IPS DF 4.7 (cell line): ENCODE data around the gene ZNF222.

Experiments
- DNase-seq: peaks from one replicate; pipeline ENCODE4 v3.0.0-alpha.2; 2013; ENCODE audit warnings: low spot score; ENCODE audit errors: extremely low read depth

ZNF222 gene

DNA sequence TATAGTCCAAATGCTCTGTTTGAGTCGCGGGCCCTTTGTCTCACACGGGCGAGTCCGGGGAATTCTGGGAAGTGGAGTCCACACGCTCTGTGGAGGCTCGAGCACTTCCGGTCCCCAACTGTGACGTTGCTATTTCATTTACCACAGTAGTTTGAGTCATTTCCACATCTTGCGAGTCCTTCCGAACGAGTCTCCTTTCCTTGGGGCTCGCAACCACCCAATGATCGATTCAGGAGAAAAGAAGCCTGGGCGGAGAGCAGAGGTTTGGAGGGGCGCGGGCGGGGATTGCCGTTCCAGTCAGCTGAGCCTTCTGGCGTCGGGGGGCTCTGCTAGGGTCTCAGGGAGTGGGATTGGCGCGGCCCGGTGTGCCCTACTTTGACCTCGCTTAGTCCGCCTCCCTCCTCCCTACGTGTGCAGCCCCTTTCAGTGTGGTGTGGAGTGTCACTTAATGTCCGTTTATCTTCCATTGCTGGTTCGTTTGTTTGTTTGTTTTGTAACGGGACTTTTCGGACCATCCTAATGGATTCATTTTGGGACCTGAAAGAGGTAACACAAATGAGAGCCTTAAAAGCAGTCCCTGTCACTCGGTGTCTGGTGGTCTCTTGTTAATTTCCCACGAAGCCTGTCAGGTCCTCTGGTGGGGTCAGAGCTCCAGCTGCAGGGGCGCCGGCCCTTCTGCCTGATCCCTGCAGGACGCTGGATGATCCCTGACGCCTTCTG lies at the start of gene ZNF222:
TSS of gene ZNF222 (plus strand) at position 163 of the 720 bp plus-strand sequence. CDS start at position 221, 58 bp downstream.
- DNase-seq, result peak; percentile 44

DNA sequence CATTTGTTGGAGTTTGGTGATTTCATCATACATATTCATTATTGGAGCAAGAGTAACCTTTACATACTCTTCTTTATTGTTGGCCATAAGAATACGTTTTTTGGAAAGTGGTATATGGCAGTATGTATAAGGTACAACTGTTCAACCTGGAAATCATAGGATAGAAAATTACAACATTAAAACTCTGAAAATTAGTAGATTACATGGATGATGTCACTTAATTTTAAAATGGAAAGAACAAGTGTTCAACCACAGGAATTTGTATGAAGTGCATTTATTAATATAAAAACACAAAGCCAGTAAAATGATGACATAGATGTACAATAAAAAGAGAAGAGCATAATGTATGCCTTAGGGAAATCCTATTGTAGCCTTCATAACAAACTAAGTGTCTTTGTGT lies 48.4 kb upstream of the ZNF222 start:
- DNase-seq, result no peak

DNA sequence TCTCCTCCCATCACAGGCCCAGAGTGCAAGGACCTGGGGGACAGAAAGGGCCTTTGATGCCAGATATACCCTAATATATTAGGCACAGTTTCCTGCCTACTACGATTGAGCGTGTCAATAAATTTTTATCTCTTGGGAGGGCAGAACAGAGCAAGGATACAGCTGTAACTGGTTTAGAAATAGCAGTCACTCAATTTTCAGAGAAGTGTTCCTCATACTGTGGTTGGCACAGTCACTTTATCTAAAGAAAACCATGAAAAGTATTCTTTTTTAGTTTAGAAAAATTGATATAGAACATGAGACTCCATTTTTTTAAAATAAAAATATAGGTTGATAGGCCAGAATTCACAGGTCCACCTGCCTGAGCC lies 41.7 kb upstream of the ZNF222 start:
- DNase-seq, result no peak

DNA sequence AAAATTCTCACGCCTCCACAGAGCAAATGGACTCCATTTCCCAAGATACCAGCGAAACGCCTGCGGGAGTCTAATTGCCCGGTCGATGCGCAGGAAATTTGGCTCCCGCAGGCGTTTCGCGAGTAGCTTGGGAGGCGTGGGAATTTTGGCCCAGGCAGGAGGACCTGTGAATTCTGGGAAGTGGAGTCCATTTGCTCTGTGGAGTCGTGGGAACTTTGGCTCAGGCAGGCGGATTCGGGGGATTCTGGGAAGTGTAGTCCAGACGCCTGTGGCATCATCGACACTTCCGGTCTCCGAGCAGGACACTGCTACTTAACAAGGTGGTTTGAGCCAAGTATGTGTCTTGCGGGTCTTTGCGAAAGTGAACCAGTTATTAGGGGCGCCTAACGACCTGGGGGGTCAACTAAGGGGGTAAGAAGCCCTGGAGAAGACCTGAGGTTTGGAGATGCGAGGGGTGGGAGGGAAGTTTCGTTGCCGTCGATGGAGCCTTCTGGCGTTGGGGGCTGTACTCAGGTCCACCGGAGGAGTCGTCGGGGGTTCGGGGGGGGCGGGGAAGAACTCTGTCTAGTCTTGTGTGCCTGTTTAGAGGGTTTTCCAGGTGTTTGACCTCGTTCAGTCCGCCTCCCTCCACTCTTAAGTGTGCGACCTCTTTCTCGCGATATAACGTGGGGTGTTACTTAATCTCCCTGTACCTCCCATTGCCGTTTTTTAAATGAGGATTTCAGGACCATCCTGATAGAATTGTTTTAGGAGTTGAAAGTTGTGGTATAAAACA lies 41.1 kb upstream of the ZNF222 start, which contains the start of gene ZNF155:
TSS of gene ZNF155 (plus strand) at position 277 of the 775 bp plus-strand sequence. CDS start 4,356 bp downstream, outside the sequence.
- DNase-seq, result peak; percentile 97

DNA sequence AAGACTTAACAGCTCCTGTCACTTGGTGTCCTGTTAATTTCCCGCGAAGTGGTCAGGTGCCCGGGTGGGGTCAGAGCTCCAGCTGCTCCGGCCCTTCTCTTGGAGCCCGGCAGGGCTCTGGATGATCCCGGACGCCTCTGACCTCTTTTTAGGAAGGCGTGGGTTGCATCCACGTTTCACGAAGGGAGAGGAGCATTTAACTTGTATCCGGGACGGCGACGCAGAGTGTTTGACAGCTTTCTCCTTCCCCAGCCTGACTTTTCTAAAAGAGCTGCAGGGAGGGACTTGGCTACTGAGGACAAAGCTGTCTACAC lies 40.5 kb upstream of the ZNF222 start:
- DNase-seq, result no peak

DNA sequence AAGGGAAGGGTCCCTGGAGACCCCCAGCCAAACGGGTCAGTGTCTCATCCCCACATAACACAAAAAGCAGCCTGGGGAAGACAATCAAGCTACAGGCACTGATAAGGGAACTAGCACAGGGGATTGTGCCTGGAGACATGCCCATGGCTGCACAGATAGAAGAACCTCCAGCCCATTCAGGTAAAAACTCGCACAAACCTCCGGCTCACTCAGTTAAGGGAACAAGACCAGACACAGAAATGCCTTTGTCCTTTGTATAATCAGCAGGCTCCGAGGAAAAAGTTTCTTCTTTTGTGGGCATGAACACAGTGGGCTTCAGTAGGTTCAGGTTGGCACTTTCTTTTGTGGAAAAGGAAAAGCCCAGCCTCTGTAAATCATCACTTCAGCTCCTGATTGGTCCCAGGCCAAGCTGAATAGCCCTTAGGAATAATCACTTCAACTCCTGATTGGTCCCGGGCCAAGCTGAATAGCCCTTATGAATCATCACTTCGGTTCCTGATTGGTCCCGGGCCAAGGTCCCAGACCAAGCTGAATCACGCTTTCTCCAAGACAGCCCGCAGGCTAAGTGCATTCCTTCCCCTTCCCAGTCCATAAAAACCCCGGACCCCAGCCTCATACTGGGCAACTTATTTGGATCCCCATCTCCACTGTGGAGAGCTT lies 27.4 kb upstream of the ZNF222 start:
- DNase-seq, result no peak

DNA sequence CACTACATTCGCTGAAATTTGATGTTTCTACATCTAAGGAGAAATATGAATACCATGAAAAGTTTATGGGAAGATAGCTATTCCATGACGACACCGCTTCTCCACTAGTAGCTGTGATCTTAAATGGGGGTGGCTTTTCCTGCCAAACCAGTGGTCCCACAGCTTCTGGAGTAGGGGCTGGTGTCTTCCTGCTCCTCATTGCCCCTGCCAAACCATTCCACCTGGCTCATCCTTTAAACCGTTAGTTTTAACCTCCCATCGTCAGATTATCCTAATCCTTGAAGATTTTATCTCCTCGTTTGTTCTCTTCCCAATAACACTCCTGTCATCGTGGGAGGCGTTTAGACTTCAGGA lies 23.0 kb upstream of the ZNF222 start:
- DNase-seq, result no peak

DNA sequence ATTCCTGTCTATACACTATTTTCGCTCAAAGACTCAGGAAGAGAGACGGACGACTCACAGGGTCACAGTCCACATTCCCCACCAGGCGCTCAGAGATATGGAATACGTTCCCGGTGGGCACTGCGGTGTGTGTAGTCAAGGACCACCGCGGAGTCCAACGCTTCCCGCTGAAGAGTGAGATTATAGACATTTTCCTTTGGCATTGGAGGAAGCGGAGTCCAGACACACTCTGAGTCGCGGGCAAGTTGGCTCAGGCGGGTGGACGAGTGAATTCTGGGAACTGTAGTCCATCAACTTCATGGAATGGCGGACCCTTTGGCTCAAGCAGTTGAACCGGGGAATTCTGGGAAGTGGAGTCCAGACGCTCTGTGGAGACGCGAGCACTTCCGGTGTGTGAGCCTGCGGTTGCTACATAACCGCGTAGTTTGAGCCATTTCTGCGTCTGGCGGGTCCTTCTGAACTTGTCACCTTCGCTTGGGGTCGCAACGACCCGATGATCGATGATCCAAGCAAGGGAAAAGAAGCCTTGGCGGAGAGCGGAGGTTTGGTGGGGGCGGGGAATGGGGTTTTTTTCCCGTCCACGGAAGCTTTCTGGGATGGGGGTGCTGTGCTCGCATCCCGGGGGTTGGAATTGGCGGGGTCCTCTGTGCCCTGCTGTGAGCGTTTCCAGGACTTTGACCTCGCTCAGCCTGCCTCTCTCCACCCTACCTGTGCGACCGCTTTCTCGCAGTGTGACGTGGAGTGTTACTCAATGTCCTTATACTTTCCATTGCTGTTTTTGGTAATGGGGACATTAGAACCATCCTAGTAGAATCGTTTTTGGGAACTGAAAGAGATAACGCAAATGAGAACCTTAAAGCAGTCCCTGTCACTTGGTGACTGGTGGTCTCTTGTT lies 22.4 kb upstream of the ZNF222 start, which contains the start of gene ZNF230:
TSS of gene ZNF230 (plus strand) at position 392 of the 895 bp plus-strand sequence. CDS start 4,122 bp downstream, outside the sequence.
- peak; percentile 89 for DNase-seq

DNA sequence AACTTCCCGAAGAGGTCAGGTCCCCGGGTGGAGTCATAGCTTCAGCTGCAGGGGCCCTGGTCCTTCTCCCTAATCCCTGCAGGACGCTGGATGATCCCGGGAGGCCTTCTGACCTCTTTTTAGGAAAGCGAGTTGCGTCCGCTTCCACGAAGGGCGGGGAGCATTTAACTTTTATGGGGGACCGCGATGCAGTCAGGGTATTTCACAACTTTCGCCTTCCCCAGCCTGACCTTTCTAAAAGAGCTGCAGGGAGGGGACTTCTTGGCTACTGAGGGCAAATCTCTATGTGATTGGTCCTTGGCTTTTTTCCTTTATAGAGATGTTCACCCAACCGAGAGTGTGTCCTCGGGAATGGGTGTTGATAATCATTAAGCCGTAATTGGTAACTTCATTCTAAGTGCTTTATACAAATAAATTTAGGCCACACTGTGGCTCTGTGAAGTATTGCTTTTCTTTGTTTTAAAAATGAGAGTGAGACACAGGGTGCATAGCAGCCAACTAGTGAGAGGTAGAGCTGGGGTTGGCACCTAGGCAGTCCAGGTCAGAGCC lies 21.6 kb upstream of the ZNF222 start:
- DNase-seq, result no peak

DNA sequence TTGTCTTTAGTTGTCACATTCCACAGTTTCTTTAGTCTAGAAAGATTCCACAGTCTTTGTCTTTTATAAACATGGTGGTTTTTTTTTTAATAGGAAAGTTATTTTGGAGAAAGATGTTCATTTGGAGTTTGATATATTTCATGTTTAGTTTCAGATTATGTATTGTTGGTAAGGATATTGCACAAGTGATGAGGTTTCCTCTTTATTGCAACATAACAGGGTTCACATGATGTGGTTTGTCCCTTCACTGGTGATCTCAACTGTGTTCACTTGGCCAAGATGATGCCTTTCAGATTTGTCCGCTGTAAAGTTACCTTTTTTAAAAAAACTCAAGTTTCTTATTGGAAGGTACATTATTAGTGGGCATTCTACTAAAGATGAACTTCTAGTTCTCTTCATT lies 19.2 kb upstream of the ZNF222 start:
- no peak for DNase-seq

DNA sequence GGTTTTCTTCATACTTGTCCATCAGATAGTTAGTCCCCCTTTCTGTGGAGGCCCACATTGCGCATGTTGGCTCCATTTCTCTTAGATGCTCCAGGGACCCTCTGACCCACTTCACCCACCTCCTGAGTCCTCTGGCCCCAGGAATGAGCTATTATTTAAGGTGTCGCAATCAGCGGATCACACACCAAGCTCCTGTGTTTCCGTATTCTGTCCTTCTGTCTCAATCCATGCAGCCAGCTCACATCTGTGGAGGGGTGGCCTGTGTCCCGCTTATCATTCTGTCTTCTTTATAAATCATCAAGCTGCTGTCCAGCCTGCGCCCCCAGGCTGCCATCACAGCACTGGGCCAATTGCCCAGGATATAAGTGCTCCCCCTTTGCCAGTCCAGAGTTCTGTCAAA lies 17.7 kb upstream of the ZNF222 start:
- no peak for DNase-seq

DNA sequence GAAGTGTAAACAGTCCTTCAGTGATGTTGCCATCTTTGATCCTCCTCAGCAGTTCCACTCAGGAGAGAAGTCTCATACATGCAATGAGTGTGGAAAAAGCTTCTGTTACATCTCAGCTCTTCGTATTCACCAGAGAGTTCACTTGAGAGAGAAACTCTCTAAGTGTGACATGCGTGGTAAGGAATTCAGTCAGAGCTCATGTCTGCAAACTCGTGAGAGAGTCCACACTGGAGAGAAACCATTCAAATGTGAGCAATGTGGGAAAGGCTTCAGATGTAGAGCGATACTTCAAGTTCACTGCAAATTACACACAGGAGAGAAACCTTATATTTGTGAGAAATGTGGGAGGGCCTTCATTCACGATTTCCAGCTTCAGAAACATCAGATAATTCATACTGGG lies 14.7 kb upstream of the ZNF222 start:
- DNase-seq, result no peak

DNA sequence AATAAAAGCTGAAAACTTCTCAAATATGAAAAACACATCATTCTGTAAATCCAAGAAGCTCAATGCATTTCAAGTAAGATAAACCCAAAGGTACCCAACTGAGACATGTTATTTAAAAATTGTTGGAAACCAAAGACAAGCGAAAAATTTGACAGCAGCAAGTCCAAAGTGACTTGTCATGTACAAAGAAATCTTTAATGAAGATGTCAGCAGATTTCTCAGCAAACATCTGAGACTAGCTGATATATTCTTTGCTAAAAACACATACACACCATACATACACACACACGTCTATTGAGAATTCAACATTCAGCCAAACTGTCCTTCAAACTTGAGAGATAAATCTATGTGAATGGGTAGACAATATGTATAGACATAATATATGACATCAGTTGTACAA lies 5.7 kb upstream of the ZNF222 start:
- no peak for DNase-seq

DNA sequence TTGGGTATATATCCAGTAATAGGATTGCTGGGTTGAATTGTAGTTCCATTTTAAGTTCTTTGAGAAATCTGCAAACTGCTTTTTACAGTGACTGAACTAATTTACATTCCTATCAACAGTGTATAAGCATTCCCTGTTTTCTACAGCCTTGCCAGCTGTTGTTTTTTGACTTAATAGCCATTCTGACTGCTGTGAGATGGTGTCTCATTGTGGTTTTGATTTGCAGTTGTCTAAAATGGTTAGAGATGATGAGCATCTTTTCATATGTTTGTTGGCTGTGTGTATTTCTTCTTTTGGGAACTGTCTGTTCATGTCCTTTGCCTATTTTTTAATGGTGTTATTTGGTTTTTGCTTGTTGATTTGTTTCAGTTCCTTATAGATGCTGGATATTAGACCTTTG lies 4.0 kb upstream of the ZNF222 start:
- DNase-seq, result no peak

DNA sequence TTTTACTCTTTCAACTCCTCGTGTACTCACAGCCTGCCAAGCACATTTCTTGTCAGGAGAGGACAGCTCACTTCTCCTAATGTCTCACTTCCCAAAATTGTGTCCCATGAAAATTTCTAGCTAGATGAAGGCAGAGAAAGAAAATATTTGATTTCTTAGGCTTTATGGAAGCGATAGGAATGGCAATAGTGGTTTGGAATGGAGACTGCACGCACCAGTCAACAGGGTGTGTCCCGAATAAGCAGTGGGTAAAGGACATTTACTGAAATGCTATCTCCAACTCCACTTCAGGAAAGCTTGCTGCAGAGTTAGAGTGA lies 321 bp upstream of the ZNF222 start:
- no peak for DNase-seq

DNA sequence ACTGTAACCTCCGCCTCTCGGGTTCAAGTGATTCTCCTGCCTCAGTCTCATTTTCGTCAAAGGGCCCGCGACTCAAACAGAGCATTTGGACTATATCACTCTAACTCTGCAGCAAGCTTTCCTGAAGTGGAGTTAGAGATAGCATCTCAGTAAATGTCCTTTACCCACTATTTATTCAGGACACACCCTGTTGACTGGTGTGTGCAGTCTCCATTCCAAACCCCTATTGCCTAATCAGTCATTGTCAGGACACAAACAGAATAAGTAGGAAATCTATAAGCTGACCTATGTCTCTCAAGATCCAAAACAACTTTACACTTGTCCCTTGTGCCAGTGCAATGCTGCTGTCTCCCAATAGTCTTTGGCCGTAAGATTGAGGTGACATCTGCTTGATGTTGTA lies 1.4 kb downstream of the ZNF222 start:
- DNase-seq, result no peak

DNA sequence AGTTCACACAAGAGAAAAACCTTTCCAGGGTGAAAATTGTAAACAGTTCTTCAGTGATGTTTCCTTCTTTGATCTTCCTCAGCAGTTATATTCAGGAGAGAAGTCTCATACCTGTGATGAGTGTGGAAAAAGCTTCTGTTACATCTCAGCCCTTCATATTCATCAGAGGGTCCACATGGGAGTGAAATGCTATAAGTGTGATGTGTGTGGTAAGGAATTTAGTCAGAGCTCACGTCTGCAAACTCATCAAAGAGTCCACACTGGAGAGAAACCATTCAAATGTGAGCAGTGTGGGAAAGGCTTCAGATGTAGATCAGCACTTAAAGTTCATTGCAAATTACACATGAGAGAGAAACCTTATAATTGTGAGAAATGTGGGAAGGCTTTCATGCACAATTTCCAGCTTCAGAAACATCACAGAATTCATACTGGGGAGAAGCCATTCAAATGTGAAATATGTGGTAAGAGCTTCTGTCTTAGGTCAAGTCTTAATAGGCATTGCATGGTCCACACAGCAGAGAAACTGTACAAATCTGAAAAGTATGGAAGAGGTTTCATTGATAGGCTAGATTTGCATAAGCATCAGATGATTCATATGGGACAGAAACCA lies 6.9 kb downstream of the ZNF222 start:
- no peak for DNase-seq

DNA sequence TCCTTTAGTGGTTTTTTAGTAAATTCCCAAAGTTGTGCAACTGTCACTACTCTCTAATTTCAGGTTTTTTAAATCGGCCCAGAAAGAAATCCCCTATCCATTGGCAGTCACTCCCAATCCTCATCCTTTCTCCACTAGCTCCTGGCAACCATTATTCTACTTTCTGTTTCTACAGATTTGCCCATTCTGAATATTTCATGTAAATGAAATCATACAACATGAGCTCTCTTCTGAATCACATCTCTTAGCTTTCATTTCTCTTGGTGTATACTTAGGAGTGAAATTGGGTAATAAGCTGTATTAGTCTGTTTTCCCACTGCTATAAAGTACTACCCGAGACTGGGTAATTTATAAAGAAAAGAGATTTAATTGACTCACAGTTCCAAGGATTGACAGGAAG lies 17.0 kb downstream of the ZNF222 start:
- no peak for DNase-seq

DNA sequence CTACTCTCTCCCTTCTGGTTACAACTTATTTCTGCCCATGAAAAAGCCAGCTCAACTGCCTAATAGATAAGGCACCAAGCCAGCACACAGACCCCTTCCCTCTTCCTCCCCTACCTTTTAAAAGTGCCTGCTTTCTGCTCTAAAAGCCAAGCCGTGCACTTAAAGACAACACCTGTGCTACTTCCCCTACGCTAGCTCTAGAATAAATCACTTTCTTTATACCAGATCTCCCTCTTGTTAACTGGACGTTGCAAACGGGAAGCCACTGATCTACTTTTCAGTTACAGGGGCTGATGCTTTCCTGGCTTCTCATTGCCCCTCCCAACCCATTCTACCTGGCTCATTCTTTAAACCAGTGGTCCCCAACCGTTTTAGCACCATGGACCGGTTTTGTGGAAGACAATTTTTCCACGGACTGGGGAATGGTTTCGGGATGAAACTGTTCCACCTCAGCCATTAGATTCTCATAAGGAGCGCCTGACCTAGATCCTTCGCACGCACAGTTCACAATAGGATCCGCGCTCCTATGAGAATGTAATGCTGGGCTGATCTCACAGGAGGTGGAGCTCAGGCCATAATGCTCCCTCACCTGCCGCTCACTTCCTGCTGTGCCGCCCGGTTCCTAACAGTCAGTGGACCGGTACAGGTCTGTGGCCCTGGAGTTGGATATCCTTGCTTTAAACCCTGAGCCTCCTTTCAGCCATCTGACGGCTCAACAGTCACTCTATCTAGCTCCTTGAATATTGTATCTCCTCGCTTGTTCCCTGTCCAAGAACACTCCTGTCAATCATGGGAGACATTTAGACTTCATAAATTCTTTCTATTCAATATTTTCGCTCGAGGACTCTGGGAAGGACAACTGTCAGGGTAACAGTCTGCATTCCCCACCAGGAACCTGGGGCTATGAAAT lies 25.8 kb downstream of the ZNF222 start:
- no peak for DNase-seq
